Peyer's patch (tissue), 4 donors: ENCODE data around the gene PTPRJ. TPM values are rescaled to one million over a fixed set of nuclear protein-coding genes. Genes with fewer than 3 reads are reported as not detected.

Source experiments
- DNase-seq, 3 donors: peaks; one replicate each; pipeline ENCODE4 v3.0.0-alpha.2; 2017 to 2019
- H3K27ac ChIP-seq, 4 donors: fragments of 200-600 bp; sonication (generic); one replicate each; pipeline ENCODE4 v1.5.1; 2016 to 2019
- H3K27me3 ChIP-seq, 2 donors: fragments of 200-600 bp; sonication (generic); one replicate each; pipeline ENCODE4 v1.5.1; 2019
- H3K36me3 ChIP-seq, 3 donors: fragments of 200-600 bp; sonication (generic); one replicate each; pipeline ENCODE4 v1.5.1; 2016 to 2019
- H3K4me1 ChIP-seq, 4 donors: fragments of 200-600 bp; sonication (generic); one replicate each; pipeline ENCODE4 v1.5.1; 2016 to 2019
- H3K4me3 ChIP-seq, 4 donors: fragments of 200-600 bp; sonication (generic); 1 replicate in 3 of 4; 2 replicates in 1 of 4; pipeline ENCODE4 v1.5.1; 2016 to 2019; ENCODE audit warnings: mild to moderate bottlenecking in 1 of 4
- H3K9me3 ChIP-seq, 4 donors: fragments of 200-600 bp; sonication (generic); one replicate each; pipeline ENCODE4 v1.5.1; 2016 to 2019; ENCODE audit warnings: mild to moderate bottlenecking in 1 of 4
- CTCF ChIP-seq, 6 experiments: fragments of 450-650 bp in 4 of 6; fragments of 200-600 bp in 2 of 6; sonication (generic) in 1 of 6; IDR thresholded peaks; one replicate each; pipeline ENCODE4 v1.5.1; 2017 to 2019; ENCODE audit warnings: antibody characterized with exemption in 6 of 6, mild to moderate bottlenecking in 3 of 6, moderate library complexity in 1 of 6
- POLR2A ChIP-seq, 2 donors: fragments of 450-650 bp; IDR thresholded peaks; one replicate each; pipeline ENCODE4 v1.5.1; 2017; ENCODE audit warnings: antibody characterized with exemption in 2 of 2, mild to moderate bottlenecking in 2 of 2, moderate library complexity in 2 of 2
- total RNA-seq, 4 donors: library from RNA; depleted of rRNA; stranded (reverse); fragments of >200 nt; gene quantifications; one replicate each; pipeline ENCODE4 v1.1.0, GENCODE V29; 2016

PTPRJ gene
- total RNA-seq, 4 donors from 2014 or later: 28.1 to 50.1 (median 37.5) TPM

GRCh38 chr11:48050304-48050703 is 69.9 kb downstream of the PTPRJ start:
- Histone ChIP-seq H3K4me1 (peaks cover 0 to 10% (median 7%) of the 10 kb centered on the region in 4 donors), H3K27ac (no peak overlapping the region)

GRCh38 chr11:48051217-48051830 is 71.0 kb downstream of the PTPRJ start:
- no peak overlapping the region for H3K4me3 ChIP-seq
- TF ChIP-seq CTCF (IDR thresholded peaks at IDR 0.05) (no peak), POLR2A (IDR thresholded peaks at IDR 0.05) (no peak)
- peak in 2 of 3 donors; percentile 27 to 39 for DNase-seq
- peaks cover 0 to 17% (median 14%) of the 10 kb centered on the region in 4 donors for H3K4me1 ChIP-seq
- no peaks in the 10 kb centered on the region for H3K9me3 ChIP-seq
- H3K27me3 ChIP-seq: no peaks in the 10 kb centered on the region
- H3K27ac ChIP-seq: no peak overlapping the region
- H3K36me3 ChIP-seq: no peaks in the 10 kb centered on the region

More at GRCh38 chr11:48050304-48050703, 69.9 kb downstream of the PTPRJ start:
- DNase-seq: no peak
- no peak overlapping the region for H3K4me3 ChIP-seq
- TF ChIP-seq CTCF (IDR thresholded peaks at IDR 0.05) (no peak), POLR2A (IDR thresholded peaks at IDR 0.05) (no peak)
- no peaks in the 10 kb centered on the region for H3K36me3 ChIP-seq
- H3K27me3 ChIP-seq: no peaks in the 10 kb centered on the region
- no peaks in the 10 kb centered on the region for H3K9me3 ChIP-seq

GRCh38 chr11:48052183-48053044 is 72.1 kb downstream of the PTPRJ start:
- Histone ChIP-seq H3K9me3 (no peaks in the 10 kb centered on the region), H3K4me1 (peaks cover 0 to 24% (median 14%) of the 10 kb centered on the region in 4 donors), H3K27ac (no peak overlapping the region), H3K4me3 (no peak overlapping the region), H3K27me3 (no peaks in the 10 kb centered on the region), H3K36me3 (no peaks in the 10 kb centered on the region)
- peak in 1 of 3 donors; percentile 41 for DNase-seq
- no peak for TF ChIP-seq CTCF (IDR thresholded peaks at IDR 0.05)
- TF ChIP-seq POLR2A (IDR thresholded peaks at IDR 0.05): no peak

GRCh38 chr11:48054994-48055291 is 74.6 kb downstream of the PTPRJ start:
- no peaks in the 10 kb centered on the region for H3K27me3 ChIP-seq
- peak overlapping the region in 1 of 4 donors; percentile 53 for H3K27ac ChIP-seq

More at GRCh38 chr11:48054994-48055291, 74.6 kb downstream of the PTPRJ start:
- no peak for DNase-seq
- Histone ChIP-seq H3K9me3 (no peaks in the 10 kb centered on the region), H3K4me1 (peaks cover 0 to 31% (median 14%) of the 10 kb centered on the region in 4 donors), H3K4me3 (no peak overlapping the region), H3K36me3 (no peaks in the 10 kb centered on the region)
- TF ChIP-seq CTCF (IDR thresholded peaks at IDR 0.05): no peak
- TF ChIP-seq POLR2A (IDR thresholded peaks at IDR 0.05): no peak
